ENCODE measurements around the gene SUGCT. TPM values are rescaled to one million over a fixed set of nuclear protein-coding genes. Genes with fewer than 3 reads are reported as not detected.
A peak's percentile ranks its signal among the peaks of the same experiment; 100 is the strongest.
"Not testable (repeated sequence)": the region's sequence is repeated elsewhere in the genome, so short reads cannot be mapped to it uniquely, and the experiment has no call there.

The SUGCT gene
- total RNA-seq = 1 to 10 TPM in 1 of 2 donors, under 1 TPM in 1; 0.68 to 2.5 TPM
- total RNA-seq = 0.38 to 1.4 reads per million in 2 donors

- H3K4me1 Mint-ChIP-seq = peaks cover 13% of the 10 kb centered on the region
- H3K36me3 Mint-ChIP-seq (ENCODE audit: low read depth) = no peaks in the 10 kb centered on the region
- DNase-seq (peak; percentile 78 to 83 (median 81)), ATAC-seq (peak; percentile 92)
- peak within 1 kb of the TSS; percentile 91 for H3K4me3 Mint-ChIP-seq
- no peaks in the 10 kb centered on the region for H3K9me3 ChIP-seq (ENCODE audit: control insufficient read depth, low read length, poor library complexity, severe bottlenecking)
- H3K27me3 Mint-ChIP-seq = peaks cover 7% of the 10 kb centered on the region
- H3K27ac Mint-ChIP-seq = peak within 1 kb of the TSS; percentile 79
These were observed at the start of gene SUGCT, which contains the start of gene MPLKIP for GRCh38 chr7:40134428-40135316. TSS of gene SUGCT (plus strand) at chr7:40135005. TSS of gene MPLKIP (minus strand) at chr7:40134622. CDS start at chr7:40134567, 55 bp downstream.

- ATAC-seq = no peak
- Mint-ChIP-seq H3K4me1 (peaks cover 2% of the 10 kb centered on the region), H3K27me3 (no peaks in the 10 kb centered on the region), H3K27ac (no peak overlapping the region), H3K36me3 (ENCODE audit: low read depth) (peaks cover 3% of the 10 kb centered on the region), H3K4me3 (no peak overlapping the region)
- H3K9me3 ChIP-seq (ENCODE audit: control insufficient read depth, low read length, poor library complexity, severe bottlenecking) = no peaks in the 10 kb centered on the region
- no peak for DNase-seq
These were observed 42.6 kb upstream of the SUGCT start for GRCh38 chr7:40092182-40092581.

DNA sequence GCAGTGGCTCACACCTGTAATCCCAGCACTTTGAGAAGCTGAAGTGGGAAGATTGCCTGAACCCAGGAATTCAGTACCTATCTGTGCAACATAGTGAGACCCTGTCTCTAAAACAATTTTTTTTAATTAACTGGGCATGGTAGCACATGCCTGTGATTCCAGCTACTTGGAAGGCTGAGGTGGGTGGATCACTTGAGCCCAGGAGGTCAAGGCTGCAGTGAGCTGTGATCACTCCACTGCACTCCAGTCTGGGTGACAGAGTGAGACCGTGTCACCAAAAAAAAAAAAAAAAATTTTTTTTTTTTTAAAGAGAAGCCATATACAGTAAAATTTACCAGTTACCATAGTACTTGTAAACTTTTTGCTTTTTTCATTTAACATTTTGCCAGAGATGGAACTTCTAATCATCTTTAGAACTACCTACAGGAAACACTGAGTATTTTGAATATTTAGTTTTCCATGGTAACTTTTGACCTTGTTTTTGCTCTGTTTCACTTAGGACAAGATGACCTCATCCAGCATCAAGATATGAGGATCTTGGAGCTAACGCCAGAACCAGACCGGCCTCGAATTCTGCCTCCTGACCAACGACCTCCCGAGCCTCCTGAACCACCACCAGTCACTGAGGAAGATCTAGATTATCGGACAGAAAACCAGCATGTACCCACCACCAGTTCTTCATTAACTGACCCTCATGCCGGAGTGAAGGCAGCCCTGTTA is 41.0 kb upstream of the SUGCT start:
- ATAC-seq = no peak
- Mint-ChIP-seq H3K4me1 (peaks cover 2% of the 10 kb centered on the region), H3K4me3 (no peak overlapping the region), H3K27ac (no peak overlapping the region), H3K36me3 (ENCODE audit: low read depth) (peaks cover 3% of the 10 kb centered on the region), H3K27me3 (no peaks in the 10 kb centered on the region)
- DNase-seq = no peak
- no peaks in the 10 kb centered on the region for H3K9me3 ChIP-seq (ENCODE audit: control insufficient read depth, low read length, poor library complexity, severe bottlenecking)

DNA sequence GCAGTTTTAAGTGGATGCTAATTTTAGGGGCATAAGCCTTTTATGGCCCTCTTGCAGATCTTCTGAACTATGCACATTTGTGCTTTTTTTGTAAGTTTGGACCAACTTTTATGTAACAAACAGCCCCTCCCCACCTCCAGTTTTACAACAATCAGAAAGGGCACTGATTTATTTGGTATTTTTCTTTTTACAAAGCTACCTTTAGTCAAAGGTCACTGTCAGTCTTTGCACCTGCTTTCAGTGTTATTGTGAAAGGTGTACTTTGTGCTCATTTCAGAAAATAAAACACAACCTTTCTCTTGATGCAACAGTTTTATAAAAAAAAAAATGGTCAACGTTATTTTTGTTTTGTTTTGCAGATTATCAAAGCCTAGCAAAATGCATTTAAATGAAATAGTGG is 39.6 kb upstream of the SUGCT start:
- H3K36me3 Mint-ChIP-seq (ENCODE audit: low read depth) = peaks cover 2% of the 10 kb centered on the region
- ATAC-seq (no peak), DNase-seq (no peak)
- no peak overlapping the region for H3K4me3 Mint-ChIP-seq
- no peak overlapping the region for H3K27ac Mint-ChIP-seq
- no peaks in the 10 kb centered on the region for H3K27me3 Mint-ChIP-seq
- H3K4me1 Mint-ChIP-seq = no peaks in the 10 kb centered on the region
- H3K9me3 ChIP-seq (ENCODE audit: control insufficient read depth, low read length, poor library complexity, severe bottlenecking) = no peaks in the 10 kb centered on the region

GRCh38 chr7:40095695-40096327 is 39.0 kb upstream of the SUGCT start:
- H3K9me3 ChIP-seq (ENCODE audit: control insufficient read depth, low read length, poor library complexity, severe bottlenecking) = no peaks in the 10 kb centered on the region
- no peak overlapping the region for H3K27ac Mint-ChIP-seq
- no peaks in the 10 kb centered on the region for H3K4me1 Mint-ChIP-seq
- H3K36me3 Mint-ChIP-seq (ENCODE audit: low read depth) = peaks cover 2% of the 10 kb centered on the region
- H3K4me3 Mint-ChIP-seq = no peak overlapping the region
- DNase-seq (no peak), ATAC-seq (no peak)
- no peaks in the 10 kb centered on the region for H3K27me3 Mint-ChIP-seq

DNA sequence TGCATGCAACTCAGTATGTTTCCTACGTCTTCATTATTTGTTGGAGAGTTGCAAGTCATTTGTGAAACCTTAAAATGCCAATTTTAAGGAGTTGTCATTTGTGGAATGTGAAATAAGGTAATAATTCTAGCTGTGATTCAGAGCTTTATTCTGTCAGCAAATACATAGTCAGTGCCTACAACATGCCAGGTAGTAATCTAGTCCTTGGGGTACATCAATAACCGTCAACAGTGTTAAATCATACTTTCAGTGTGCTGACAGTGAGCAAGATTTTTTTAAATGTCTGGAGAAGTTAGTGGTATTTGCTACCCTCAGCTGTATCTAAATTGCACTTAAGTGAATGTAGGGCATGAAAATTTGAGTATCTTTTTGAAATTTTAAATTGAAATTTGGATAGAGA is 37.1 kb upstream of the SUGCT start:
- no peaks in the 10 kb centered on the region for H3K27me3 Mint-ChIP-seq
- no peaks in the 10 kb centered on the region for H3K4me1 Mint-ChIP-seq
- H3K4me3 Mint-ChIP-seq = no peak overlapping the region
- peaks cover 2% of the 10 kb centered on the region for H3K36me3 Mint-ChIP-seq (ENCODE audit: low read depth)
- H3K27ac Mint-ChIP-seq = peak overlapping the region; percentile 9
- no peaks in the 10 kb centered on the region for H3K9me3 ChIP-seq (ENCODE audit: control insufficient read depth, low read length, poor library complexity, severe bottlenecking)
- ATAC-seq = no peak
- DNase-seq = no peak

GRCh38 chr7:40098810-40099209 is 36.0 kb upstream of the SUGCT start:
- Mint-ChIP-seq H3K4me1 (peaks cover 3% of the 10 kb centered on the region), H3K4me3 (no peak overlapping the region), H3K27me3 (no peaks in the 10 kb centered on the region), H3K36me3 (ENCODE audit: low read depth) (peaks cover 2% of the 10 kb centered on the region), H3K27ac (no peak overlapping the region)
- H3K9me3 ChIP-seq (ENCODE audit: control insufficient read depth, low read length, poor library complexity, severe bottlenecking) = no peaks in the 10 kb centered on the region
- no peak for DNase-seq
- ATAC-seq = no peak

- DNase-seq (no peak), ATAC-seq (no peak)
- Mint-ChIP-seq H3K36me3 (ENCODE audit: low read depth) (no peaks in the 10 kb centered on the region), H3K27ac (no peak overlapping the region), H3K4me3 (no peak overlapping the region), H3K4me1 (peaks cover 3% of the 10 kb centered on the region), H3K27me3 (no peaks in the 10 kb centered on the region)
- no peaks in the 10 kb centered on the region for H3K9me3 ChIP-seq (ENCODE audit: control insufficient read depth, low read length, poor library complexity, severe bottlenecking)
These were observed 35.0 kb upstream of the SUGCT start for GRCh38 chr7:40099837-40100236.

DNA sequence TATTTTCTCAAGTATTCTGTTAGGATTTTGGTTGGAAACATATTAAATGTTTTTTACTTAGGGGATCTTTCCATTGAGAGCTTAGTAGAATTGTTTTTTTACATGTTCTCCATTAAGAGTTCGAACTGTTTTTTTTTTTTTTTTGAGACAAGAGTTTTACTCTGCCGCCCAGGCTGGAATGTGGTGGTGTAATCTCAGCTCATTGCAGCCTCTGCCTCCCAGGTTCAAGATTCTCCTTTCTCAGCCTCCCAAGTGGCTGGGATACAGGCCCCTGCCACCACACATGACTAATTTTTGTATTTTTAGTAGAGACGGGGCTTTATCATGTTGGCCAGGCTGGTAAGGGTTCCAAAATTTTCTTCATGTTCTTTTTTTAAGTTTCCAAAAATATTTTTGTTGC is 33.6 kb upstream of the SUGCT start:
- DNase-seq = no peak
- H3K4me1 Mint-ChIP-seq = peaks cover 3% of the 10 kb centered on the region
- H3K27ac Mint-ChIP-seq = no peak overlapping the region
- H3K9me3 ChIP-seq (ENCODE audit: control insufficient read depth, low read length, poor library complexity, severe bottlenecking) = no peaks in the 10 kb centered on the region
- H3K36me3 Mint-ChIP-seq (ENCODE audit: low read depth) = no peaks in the 10 kb centered on the region
- no peak overlapping the region for H3K4me3 Mint-ChIP-seq
- no peak for ATAC-seq
- H3K27me3 Mint-ChIP-seq = no peaks in the 10 kb centered on the region

DNA sequence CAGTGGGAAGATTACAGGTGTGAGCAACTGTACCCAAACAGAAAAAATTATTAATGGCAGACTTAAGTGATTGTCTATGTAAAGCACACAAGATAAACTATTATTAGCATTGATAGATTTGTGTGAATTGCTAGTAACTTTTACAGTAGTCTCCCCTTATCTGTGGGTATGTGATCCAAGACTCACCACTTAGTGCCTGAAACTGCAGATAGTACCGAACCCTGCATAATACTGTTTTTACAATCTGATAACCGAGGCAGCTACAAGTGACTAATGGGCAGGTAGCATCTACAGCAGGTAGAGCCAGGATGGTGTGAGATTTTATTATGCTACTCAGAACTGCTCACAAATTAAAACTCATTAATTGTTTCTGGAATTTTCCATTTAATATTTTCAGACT is 31.9 kb upstream of the SUGCT start:
- DNase-seq = no peak
- Mint-ChIP-seq H3K4me3 (no peak overlapping the region), H3K36me3 (ENCODE audit: low read depth) (no peaks in the 10 kb centered on the region), H3K27ac (no peak overlapping the region), H3K4me1 (peaks cover 3% of the 10 kb centered on the region), H3K27me3 (no peaks in the 10 kb centered on the region)
- ATAC-seq = no peak
- no peaks in the 10 kb centered on the region for H3K9me3 ChIP-seq (ENCODE audit: control insufficient read depth, low read length, poor library complexity, severe bottlenecking)

DNA sequence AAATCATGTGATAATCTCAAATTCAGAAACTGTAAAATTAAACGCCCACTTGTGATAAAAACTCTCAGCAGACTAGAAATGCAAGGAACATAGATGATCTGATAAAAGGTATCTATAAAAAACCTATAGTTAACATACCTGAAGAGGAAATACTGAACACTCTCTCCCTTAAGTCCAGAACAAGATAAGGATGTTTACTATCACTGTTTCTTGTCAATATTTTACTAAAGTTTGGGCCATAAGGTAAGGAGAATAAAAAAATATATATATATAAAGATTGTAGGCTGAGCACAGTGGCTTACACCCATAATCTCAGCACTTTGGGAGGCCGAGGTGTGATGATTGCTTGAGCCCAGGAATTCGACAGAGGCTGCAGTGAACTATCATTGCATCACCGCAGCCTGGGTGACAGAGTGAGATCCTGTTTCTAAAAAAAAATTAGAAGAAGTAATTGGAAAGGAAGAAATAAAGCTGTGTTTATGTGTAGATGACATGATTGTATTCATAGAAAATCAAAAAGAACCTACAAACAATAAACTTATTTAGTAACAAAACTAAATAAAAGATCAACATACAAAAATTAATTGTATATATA is 28.8 kb upstream of the SUGCT start:
- ATAC-seq = no peak
- no peak overlapping the region for H3K27ac Mint-ChIP-seq
- H3K27me3 Mint-ChIP-seq = no peaks in the 10 kb centered on the region
- peaks cover 4% of the 10 kb centered on the region for H3K4me1 Mint-ChIP-seq
- no peak for DNase-seq
- no peaks in the 10 kb centered on the region for H3K36me3 Mint-ChIP-seq (ENCODE audit: low read depth)
- no peak overlapping the region for H3K4me3 Mint-ChIP-seq
- H3K9me3 ChIP-seq (ENCODE audit: control insufficient read depth, low read length, poor library complexity, severe bottlenecking) = no peaks in the 10 kb centered on the region

GRCh38 chr7:40115936-40116335 is 18.9 kb upstream of the SUGCT start:
- no peaks in the 10 kb centered on the region for H3K27me3 Mint-ChIP-seq
- no peaks in the 10 kb centered on the region for H3K4me1 Mint-ChIP-seq
- H3K4me3 Mint-ChIP-seq = no peak overlapping the region
- no peak overlapping the region for H3K27ac Mint-ChIP-seq
- ATAC-seq (no peak), DNase-seq (no peak)
- no peaks in the 10 kb centered on the region for H3K36me3 Mint-ChIP-seq (ENCODE audit: low read depth)
- H3K9me3 ChIP-seq (ENCODE audit: control insufficient read depth, low read length, poor library complexity, severe bottlenecking) = no peaks in the 10 kb centered on the region

GRCh38 chr7:40117199-40117598 is 17.6 kb upstream of the SUGCT start:
- not testable (repeated sequence) for DNase-seq; H3K4me3 Mint-ChIP-seq; ATAC-seq; H3K4me1 Mint-ChIP-seq; H3K9me3 ChIP-seq (ENCODE audit: control insufficient read depth, low read length, poor library complexity, severe bottlenecking); H3K27ac Mint-ChIP-seq; H3K27me3 Mint-ChIP-seq; H3K36me3 Mint-ChIP-seq (ENCODE audit: low read depth)
